HepG2 (cell line): ENCODE data around the gene MRPL58. TPM values are rescaled to one million over a fixed set of nuclear protein-coding genes. Genes with fewer than 3 reads are reported as not detected.

Experiments used
- HOXA9 ChIP-seq: sonication (generic); formaldehyde crosslinking; IDR thresholded peaks from 2 replicates; pipeline ENCODE4 v1.8.1; 2022; ENCODE audit warnings: missing genetic modification reagents, mild to moderate bottlenecking, moderate library complexity, borderline replicate concordance
- PAX8 ChIP-seq: sonication (generic); formaldehyde crosslinking; IDR thresholded peaks from 2 replicates; pipeline ENCODE4 v1.8.0; 2022; ENCODE audit warnings: mild to moderate bottlenecking, missing genetic modification reagents, borderline replicate concordance
- RBFOX2 ChIP-seq: fragments of 200-400 bp; formaldehyde crosslinking; IDR thresholded peaks from 2 replicates; pipeline ENCODE4 v1.6.1; 2017; ENCODE audit warnings: low read depth, mild to moderate bottlenecking, low read length
- RFX5 ChIP-seq: IDR thresholded peaks from 2 replicates; pipeline ENCODE4 v1.6.1; 2011; ENCODE audit warnings: low read depth, low read length, improper control_type of control experiment
- SP2 ChIP-seq: sonication (generic); formaldehyde crosslinking; IDR thresholded peaks from 2 replicates; pipeline ENCODE4 v1.5.1; 2020; ENCODE audit warnings: mild to moderate bottlenecking, missing genetic modification reagents
- STAT5B ChIP-seq: sonication (generic); formaldehyde crosslinking; IDR thresholded peaks from 2 replicates; pipeline ENCODE4 v1.4.0; 2020; ENCODE audit warnings: missing genetic modification reagents
- ZMYM4 ChIP-seq: sonication (generic); formaldehyde crosslinking; IDR thresholded peaks from 2 replicates; pipeline ENCODE4 v1.8.1; 2023; ENCODE audit warnings: mild to moderate bottlenecking, missing genetic modification reagents
- ZNF260 ChIP-seq: sonication (generic); formaldehyde crosslinking; IDR thresholded peaks from 2 replicates; pipeline ENCODE4 v1.4.0; 2020; ENCODE audit warnings: missing genetic modification reagents, low read depth, mild to moderate bottlenecking, borderline replicate concordance
- ZNF33A ChIP-seq: sonication (generic); formaldehyde crosslinking; IDR thresholded peaks from 2 replicates; pipeline ENCODE4 v1.5.1; 2020; ENCODE audit warnings: missing genetic modification reagents, mild to moderate bottlenecking, moderate library complexity, borderline replicate concordance
- ZNF768 ChIP-seq: sonication (generic); formaldehyde crosslinking; IDR thresholded peaks from 2 replicates; pipeline ENCODE4 v1.4.0; 2020; ENCODE audit warnings: missing genetic modification reagents
- ZNF788 ChIP-seq: sonication (generic); formaldehyde crosslinking; IDR thresholded peaks from 2 replicates; pipeline ENCODE4 v1.5.0; 2020; ENCODE audit warnings: mild to moderate bottlenecking, missing genetic modification reagents, borderline replicate concordance
- polyA plus RNA-seq, 8 experiments: library from polyadenylated mRNA; depleted of rRNA in 3 of 8; stranded (reverse) in 7 of 8; unstranded in 1 of 8; fragments of >200 nt; fragmentation: Illumina TruSeq in 4 of 8; extraction: Trizol in 4 of 8; gene quantifications; 2 replicates each; pipeline versions ENCODE4 v1.2.1 to v1.2.3, GENCODE V29; 2011 to 2016; ENCODE audit warnings: low read depth in 4 of 8, missing spikeins in 1 of 8, mixed read lengths in 1 of 8; ENCODE audit not compliant: insufficient read depth in 1 of 8
- total RNA-seq, 5 experiments: library from RNA; depleted of rRNA; stranded (reverse); fragments of >200 nt; fragmentation: Illumina TruSeq; extraction: Trizol; gene quantifications; 2 replicates each; pipeline ENCODE4 v1.2.3, GENCODE V29; 2016; ENCODE audit warnings: low read depth in 1 of 5
- TF ChIP-seq, protein P1 (sequence below): sonication (generic); formaldehyde crosslinking; IDR thresholded peaks from 2 replicates; pipeline ENCODE4 v1.8.0; 2022; ENCODE audit warnings: low read depth, missing genetic modification reagents
- TF ChIP-seq, protein P2 (sequence below): sonication (generic); formaldehyde crosslinking; IDR thresholded peaks from 2 replicates; pipeline ENCODE4 v1.4.0; 2020; ENCODE audit warnings: mild to moderate bottlenecking, missing genetic modification reagents
- TF ChIP-seq, protein P3 (sequence below): sonication (generic); formaldehyde crosslinking; IDR thresholded peaks from 2 replicates; pipeline ENCODE4 v1.9.0; 2021; ENCODE audit warnings: missing genetic modification reagents, mild to moderate bottlenecking, borderline replicate concordance
- TF ChIP-seq, protein P4 (sequence below): sonication (generic); formaldehyde crosslinking; IDR thresholded peaks from 2 replicates; pipeline ENCODE4 v1.4.0; 2020; ENCODE audit warnings: mild to moderate bottlenecking, missing genetic modification reagents, borderline replicate concordance

The MRPL58 gene
- total and polyA plus RNA-seq, 2 of the 13 experiments (the other 11 are each of a cell fraction or from before 2014, with no cell fraction given), result 44.9 to 68.9 TPM

DNA sequence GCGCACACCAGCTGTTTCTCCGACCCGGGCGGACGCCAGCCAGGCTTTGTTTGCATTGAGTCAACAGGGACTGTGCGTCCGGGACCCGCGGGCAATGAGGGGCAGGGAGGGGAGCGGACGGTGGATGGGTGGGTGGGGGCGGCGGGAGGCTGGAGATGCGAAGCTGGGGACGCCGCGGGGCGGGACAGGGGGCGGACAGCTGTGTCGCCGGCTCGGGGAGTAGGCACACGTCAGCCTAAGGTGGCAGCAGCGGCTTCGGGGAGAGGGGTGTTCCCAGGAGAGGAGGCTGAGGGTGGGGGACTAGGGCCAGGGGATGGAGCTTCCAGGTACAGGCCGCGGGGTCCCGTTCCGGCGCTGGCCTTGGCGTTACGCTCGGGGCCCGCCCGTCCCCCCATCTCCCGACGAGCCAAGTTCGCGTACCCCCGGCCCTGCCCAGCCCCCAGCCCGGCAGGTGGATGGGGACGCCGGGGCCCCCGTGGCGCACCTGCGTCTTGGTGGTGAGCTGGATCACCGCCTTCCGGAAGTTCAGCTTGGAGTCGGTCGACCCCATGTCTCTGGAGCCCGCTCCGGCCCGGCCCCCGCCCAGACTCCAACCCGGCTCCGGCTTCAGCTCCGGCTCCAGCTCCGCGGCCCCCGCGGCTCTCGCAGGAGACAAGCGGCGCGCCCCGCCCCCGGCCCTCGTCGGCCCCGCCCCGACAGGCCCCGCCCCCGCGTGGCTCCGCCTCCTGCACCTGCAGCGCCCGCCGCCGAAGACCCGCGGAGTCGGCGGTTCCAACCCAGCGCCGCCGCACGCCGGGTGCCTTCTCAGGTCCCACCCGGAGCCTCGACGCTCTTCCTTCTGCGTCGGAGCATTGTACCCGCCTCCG lies 40.1 kb upstream of the MRPL58 start, which contains the start of gene HID1 (continued):
- no peak for TF ChIP-seq RFX5
- peak; percentile 51; the same call in 1 of the 2 replicates for TF ChIP-seq ZMYM4 (CRISPR knock-in tag)
- TF ChIP-seq, protein P1, sequence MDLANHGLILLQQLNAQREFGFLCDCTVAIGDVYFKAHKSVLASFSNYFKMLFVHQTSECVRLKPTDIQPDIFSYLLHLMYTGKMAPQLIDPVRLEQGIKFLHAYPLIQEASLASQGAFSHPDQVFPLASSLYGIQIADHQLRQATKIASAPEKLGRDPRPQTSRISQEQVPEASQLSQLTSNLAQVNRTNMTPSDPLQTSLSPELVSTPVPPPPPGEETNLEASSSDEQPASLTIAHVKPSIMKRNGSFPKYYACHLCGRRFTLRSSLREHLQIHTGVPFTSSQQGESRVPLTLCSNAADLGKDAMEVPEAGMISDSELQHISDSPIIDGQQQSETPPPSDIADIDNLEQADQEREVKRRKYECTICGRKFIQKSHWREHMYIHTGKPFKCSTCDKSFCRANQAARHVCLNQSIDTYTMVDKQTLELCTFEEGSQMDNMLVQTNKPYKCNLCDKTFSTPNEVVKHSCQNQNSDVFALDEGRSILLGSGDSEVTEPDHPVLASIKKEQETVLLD (CRISPR knock-in tag), result peak; percentile 59; the same call in 1 of the 2 replicates
- TF ChIP-seq RBFOX2, result 0 out of 2 replicates have a peak, but pooled peaks have one; percentile 30
- TF ChIP-seq ZNF788 (CRISPR knock-in tag), result no peak
- TF ChIP-seq, protein P2, sequence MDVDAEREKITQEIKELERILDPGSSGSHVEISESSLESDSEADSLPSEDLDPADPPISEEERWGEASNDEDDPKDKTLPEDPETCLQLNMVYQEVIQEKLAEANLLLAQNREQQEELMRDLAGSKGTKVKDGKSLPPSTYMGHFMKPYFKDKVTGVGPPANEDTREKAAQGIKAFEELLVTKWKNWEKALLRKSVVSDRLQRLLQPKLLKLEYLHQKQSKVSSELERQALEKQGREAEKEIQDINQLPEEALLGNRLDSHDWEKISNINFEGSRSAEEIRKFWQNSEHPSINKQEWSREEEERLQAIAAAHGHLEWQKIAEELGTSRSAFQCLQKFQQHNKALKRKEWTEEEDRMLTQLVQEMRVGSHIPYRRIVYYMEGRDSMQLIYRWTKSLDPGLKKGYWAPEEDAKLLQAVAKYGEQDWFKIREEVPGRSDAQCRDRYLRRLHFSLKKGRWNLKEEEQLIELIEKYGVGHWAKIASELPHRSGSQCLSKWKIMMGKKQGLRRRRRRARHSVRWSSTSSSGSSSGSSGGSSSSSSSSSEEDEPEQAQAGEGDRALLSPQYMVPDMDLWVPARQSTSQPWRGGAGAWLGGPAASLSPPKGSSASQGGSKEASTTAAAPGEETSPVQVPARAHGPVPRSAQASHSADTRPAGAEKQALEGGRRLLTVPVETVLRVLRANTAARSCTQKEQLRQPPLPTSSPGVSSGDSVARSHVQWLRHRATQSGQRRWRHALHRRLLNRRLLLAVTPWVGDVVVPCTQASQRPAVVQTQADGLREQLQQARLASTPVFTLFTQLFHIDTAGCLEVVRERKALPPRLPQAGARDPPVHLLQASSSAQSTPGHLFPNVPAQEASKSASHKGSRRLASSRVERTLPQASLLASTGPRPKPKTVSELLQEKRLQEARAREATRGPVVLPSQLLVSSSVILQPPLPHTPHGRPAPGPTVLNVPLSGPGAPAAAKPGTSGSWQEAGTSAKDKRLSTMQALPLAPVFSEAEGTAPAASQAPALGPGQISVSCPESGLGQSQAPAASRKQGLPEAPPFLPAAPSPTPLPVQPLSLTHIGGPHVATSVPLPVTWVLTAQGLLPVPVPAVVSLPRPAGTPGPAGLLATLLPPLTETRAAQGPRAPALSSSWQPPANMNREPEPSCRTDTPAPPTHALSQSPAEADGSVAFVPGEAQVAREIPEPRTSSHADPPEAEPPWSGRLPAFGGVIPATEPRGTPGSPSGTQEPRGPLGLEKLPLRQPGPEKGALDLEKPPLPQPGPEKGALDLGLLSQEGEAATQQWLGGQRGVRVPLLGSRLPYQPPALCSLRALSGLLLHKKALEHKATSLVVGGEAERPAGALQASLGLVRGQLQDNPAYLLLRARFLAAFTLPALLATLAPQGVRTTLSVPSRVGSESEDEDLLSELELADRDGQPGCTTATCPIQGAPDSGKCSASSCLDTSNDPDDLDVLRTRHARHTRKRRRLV (CRISPR knock-in tag), result no peak
- no peak for TF ChIP-seq STAT5B (CRISPR knock-in tag)
- no peak for TF ChIP-seq ZNF33A (CRISPR knock-in tag)
- TF ChIP-seq SP2 (CRISPR knock-in tag), result no peak
- TF ChIP-seq ZNF260 (CRISPR knock-in tag), result no peak
- TF ChIP-seq ZNF768, result peak; percentile 74; the same call in 1 of the 2 replicates
- TF ChIP-seq, protein P3, sequence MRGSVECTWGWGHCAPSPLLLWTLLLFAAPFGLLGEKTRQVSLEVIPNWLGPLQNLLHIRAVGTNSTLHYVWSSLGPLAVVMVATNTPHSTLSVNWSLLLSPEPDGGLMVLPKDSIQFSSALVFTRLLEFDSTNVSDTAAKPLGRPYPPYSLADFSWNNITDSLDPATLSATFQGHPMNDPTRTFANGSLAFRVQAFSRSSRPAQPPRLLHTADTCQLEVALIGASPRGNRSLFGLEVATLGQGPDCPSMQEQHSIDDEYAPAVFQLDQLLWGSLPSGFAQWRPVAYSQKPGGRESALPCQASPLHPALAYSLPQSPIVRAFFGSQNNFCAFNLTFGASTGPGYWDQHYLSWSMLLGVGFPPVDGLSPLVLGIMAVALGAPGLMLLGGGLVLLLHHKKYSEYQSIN (CRISPR knock-in tag), result no peak
- TF ChIP-seq HOXA9 (CRISPR knock-in tag), result no peak
- no peak for TF ChIP-seq PAX8
- TF ChIP-seq, protein P4, sequence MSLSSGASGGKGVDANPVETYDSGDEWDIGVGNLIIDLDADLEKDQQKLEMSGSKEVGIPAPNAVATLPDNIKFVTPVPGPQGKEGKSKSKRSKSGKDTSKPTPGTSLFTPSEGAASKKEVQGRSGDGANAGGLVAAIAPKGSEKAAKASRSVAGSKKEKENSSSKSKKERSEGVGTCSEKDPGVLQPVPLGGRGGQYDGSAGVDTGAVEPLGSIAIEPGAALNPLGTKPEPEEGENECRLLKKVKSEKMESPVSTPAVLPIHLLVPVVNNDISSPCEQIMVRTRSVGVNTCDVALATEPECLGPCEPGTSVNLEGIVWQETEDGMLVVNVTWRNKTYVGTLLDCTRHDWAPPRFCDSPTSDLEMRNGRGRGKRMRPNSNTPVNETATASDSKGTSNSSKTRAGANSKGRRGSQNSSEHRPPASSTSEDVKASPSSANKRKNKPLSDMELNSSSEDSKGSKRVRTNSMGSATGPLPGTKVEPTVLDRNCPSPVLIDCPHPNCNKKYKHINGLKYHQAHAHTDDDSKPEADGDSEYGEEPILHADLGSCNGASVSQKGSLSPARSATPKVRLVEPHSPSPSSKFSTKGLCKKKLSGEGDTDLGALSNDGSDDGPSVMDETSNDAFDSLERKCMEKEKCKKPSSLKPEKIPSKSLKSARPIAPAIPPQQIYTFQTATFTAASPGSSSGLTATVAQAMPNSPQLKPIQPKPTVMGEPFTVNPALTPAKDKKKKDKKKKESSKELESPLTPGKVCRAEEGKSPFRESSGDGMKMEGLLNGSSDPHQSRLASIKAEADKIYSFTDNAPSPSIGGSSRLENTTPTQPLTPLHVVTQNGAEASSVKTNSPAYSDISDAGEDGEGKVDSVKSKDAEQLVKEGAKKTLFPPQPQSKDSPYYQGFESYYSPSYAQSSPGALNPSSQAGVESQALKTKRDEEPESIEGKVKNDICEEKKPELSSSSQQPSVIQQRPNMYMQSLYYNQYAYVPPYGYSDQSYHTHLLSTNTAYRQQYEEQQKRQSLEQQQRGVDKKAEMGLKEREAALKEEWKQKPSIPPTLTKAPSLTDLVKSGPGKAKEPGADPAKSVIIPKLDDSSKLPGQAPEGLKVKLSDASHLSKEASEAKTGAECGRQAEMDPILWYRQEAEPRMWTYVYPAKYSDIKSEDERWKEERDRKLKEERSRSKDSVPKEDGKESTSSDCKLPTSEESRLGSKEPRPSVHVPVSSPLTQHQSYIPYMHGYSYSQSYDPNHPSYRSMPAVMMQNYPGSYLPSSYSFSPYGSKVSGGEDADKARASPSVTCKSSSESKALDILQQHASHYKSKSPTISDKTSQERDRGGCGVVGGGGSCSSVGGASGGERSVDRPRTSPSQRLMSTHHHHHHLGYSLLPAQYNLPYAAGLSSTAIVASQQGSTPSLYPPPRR, result peak; percentile 59; the same call in 1 of the 2 replicates
